Immature natural killer cell (primary cell): ENCODE measurements around the gene NR2F1-AS1. TPM values are rescaled to one million over a fixed set of nuclear protein-coding genes. Genes with fewer than 3 reads are reported as not detected.
A peak's percentile ranks its signal among the peaks of the same experiment; 100 is the strongest.

Experiments used
- DNase-seq, 3 donors: peaks; one replicate each; pipeline ENCODE4 v3.0.0; 2022; ENCODE audit warnings: mixed read lengths in 1 of 3
- H3K27ac Mint-ChIP-seq, 6 donors: one replicate each; pipeline ENCODE4 v1.8.0; 2020; ENCODE audit warnings: mixed read lengths in 6 of 6, mild to moderate bottlenecking in 5 of 6, inconsistent platforms in 4 of 6, moderate library complexity in 3 of 6
- H3K27me3 Mint-ChIP-seq, 3 donors: one replicate each; pipeline ENCODE4 v1.8.0; 2020 to 2021; ENCODE audit warnings: low read depth in 3 of 3, mild to moderate bottlenecking in 3 of 3, mixed read lengths in 3 of 3, moderate library complexity in 3 of 3, inconsistent platforms in 1 of 3
- H3K36me3 Mint-ChIP-seq, 3 donors: one replicate each; pipeline ENCODE4 v1.8.0; 2020; ENCODE audit warnings: mixed read lengths in 3 of 3, inconsistent platforms in 2 of 3, mild to moderate bottlenecking in 2 of 3
- H3K4me1 Mint-ChIP-seq, 2 donors: one replicate each; pipeline ENCODE4 v1.8.0; 2020; ENCODE audit warnings: inconsistent platforms in 2 of 2, mild to moderate bottlenecking in 2 of 2, mixed read lengths in 2 of 2, moderate library complexity in 1 of 2
- H3K4me3 Mint-ChIP-seq, 5 donors: one replicate each; pipeline ENCODE4 v1.8.0; 2020; ENCODE audit warnings: mild to moderate bottlenecking in 5 of 5, mixed read lengths in 5 of 5, inconsistent platforms in 3 of 5, moderate library complexity in 3 of 5
- H3K9me3 Mint-ChIP-seq, 6 donors: one replicate each; pipeline ENCODE4 v1.8.0; 2020; ENCODE audit warnings: mild to moderate bottlenecking in 6 of 6, mixed read lengths in 6 of 6, inconsistent platforms in 4 of 6, moderate library complexity in 3 of 6
- polyA plus RNA-seq, 3 donors: library from polyadenylated mRNA; unstranded; fragments of 300-500 nt; fragmentation: Illumina TruSeq; gene quantifications; one replicate each; pipeline ENCODE4 v1.2.3, GENCODE V29; 2021

The NR2F1-AS1 gene
- not detected for polyA plus RNA-seq

DNA sequence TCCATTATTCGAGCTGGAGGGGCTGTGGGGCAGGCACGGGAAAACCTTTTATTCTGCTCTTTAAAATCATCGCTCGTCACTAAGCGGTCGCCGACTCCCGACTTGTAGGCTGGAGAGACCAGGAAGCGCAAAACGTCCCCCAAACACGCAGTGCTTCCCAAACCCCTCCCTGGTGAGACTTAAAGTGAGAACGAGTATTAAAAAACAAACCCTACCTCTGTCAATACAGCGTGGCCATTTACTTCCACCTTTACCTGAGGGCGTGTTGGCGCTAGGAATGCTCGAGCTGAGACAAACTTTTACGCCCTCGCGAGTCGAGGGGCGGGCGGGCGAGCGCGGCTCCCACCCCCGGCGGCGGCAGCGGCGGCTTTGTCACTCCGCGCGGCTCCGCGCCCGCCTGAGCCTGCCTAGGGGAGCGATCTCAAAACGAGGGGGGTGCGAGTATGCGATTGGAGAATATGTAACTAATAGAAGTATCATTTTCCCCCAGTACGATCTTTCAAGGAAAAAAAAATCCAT is at the start of gene NR2F1-AS1:
TSS of gene NR2F1-AS1 (minus strand) at position 293 of the 519 bp plus-strand sequence.
- H3K4me1 Mint-ChIP-seq, result peaks cover 30 to 36% of the 10 kb centered on the region in 2 donors
- no peak for DNase-seq
- peaks cover 0 to under 1% (median 0%) of the 10 kb centered on the region in 3 donors for H3K36me3 Mint-ChIP-seq
- H3K27ac Mint-ChIP-seq, result peak within 1 kb of the TSS in 1 of 6 donors; percentile 23
- peak within 1 kb of the TSS in 1 of 5 donors; percentile 88 for H3K4me3 Mint-ChIP-seq
- peaks cover 11 to 40% (median 19%) of the 10 kb centered on the region in 3 donors for H3K27me3 Mint-ChIP-seq
- peaks cover 0 to 2% (median 0%) of the 10 kb centered on the region in 6 donors for H3K9me3 Mint-ChIP-seq

DNA sequence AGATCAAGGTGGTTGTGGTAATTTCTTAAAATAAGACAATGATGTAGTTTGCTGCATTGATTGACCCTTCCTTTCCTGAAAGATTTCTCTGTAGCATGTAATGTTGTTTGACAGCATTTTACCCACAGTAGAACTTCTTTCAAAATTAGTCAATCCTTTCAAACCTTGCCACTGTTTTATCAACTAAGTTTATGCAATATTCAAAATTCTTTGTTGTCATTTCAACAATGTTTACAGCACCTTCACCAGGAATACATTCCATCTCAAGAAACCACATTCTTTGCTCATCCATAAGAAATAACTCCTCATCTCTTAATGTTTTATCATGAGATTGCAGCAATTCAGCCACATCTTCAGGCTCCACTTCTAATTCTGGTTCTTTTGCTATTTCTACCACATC is 45.8 kb upstream of the NR2F1-AS1 start:
- H3K4me3 Mint-ChIP-seq, result no peak overlapping the region
- peaks cover 0 to 7% (median 3%) of the 10 kb centered on the region in 3 donors for H3K27me3 Mint-ChIP-seq
- DNase-seq, result no peak
- H3K9me3 Mint-ChIP-seq, result no peaks in the 10 kb centered on the region
- H3K36me3 Mint-ChIP-seq, result peaks cover 6 to 20% (median 7%) of the 10 kb centered on the region in 3 donors
- H3K4me1 Mint-ChIP-seq, result peaks cover 9 to 17% of the 10 kb centered on the region in 2 donors
- H3K27ac Mint-ChIP-seq, result no peak overlapping the region

DNA sequence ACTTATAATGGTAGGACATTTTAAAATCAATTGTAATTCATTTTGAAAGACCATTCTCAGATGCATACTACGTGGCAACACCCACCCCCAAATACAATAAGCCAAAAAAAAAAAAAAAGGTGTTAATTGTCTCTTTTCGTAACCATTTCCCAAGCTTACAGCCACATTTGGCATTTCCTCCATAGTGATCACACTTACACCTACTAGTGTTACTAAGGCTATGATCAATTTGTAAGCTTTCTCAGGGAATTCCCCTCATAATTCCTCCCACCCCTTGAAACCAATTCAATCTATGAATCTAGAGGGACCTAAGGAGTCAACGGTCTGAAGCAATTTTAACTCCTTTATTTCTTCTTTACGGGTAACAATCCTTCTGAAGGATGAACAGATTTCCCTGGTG is 42.1 kb upstream of the NR2F1-AS1 start:
- no peak overlapping the region for H3K4me3 Mint-ChIP-seq
- H3K36me3 Mint-ChIP-seq, result peaks cover 0 to 4% (median 0%) of the 10 kb centered on the region in 3 donors
- H3K27me3 Mint-ChIP-seq, result peaks cover 5 to 18% (median 9%) of the 10 kb centered on the region in 3 donors
- no peaks in the 10 kb centered on the region for H3K9me3 Mint-ChIP-seq
- H3K27ac Mint-ChIP-seq, result peak overlapping the region; percentile 39 to 95 (median 64)
- peak in 2 of 3 donors; percentile 12 to 30 for DNase-seq
- peaks cover 22 to 33% of the 10 kb centered on the region in 2 donors for H3K4me1 Mint-ChIP-seq

DNA sequence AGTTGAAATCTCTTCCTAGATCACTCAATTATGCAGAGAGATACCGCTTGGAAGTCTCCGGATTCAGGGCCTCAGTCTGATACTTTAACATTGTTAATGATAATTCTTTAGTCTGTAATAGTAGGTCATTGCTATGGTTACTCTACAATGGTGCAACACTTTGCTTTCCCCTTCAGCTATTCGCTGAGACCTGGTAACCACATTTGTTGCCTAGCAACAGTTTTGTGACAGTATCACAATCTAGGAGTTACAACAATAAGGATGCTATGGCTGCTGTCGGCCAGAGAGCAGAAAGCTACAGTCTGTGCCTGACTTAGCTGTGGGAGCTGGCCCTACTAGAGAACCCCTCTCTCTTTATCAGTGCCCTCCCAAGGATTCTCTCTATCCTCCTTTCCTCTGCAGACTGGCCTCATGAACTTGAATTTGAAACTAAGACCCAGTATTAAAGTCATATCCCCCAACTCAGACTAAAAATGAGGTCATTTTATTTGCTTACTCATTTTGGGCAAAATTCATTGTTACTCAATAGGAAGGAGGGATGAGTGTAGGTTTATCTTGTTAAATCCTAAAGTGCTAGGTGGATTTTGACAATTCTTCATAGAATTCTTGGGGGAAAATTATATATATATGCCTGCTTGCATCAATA is 41.3 kb upstream of the NR2F1-AS1 start:
- Mint-ChIP-seq H3K4me1 (peaks cover 22 to 33% of the 10 kb centered on the region in 2 donors), H3K27me3 (peaks cover 5 to 18% (median 9%) of the 10 kb centered on the region in 3 donors), H3K9me3 (no peaks in the 10 kb centered on the region), H3K36me3 (peaks cover 0 to 4% (median 0%) of the 10 kb centered on the region in 3 donors), H3K4me3 (peak overlapping the region; percentile 65 to 84 (median 77)), H3K27ac (peak overlapping the region; percentile 56 to 95 (median 82))
- DNase-seq, result peak; percentile 70 to 81 (median 72)

DNA sequence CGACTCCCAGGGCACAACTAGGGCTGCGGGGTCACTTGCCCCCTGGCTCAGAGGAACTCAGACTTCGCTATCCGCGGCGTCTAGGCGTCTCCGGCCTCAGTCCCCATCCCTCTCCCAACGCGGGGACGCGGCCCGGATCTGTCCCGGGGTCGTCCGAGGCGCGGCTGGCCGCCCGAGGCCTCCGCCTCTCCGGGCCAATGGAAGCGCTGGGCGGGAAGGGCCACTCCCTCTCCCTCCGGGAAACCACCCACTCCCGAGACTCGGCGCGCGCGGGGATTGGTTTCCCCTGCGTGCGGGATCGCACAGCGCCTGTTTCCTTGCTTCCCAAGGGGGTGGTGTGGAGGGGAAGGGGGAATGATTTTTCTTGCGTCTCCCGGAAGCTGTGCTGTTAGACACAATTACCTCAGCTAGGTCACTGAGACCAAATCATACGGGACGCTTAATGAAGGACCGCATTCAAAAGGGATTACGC is 40.3 kb upstream of the NR2F1-AS1 start:
- H3K9me3 Mint-ChIP-seq, result no peaks in the 10 kb centered on the region
- H3K4me1 Mint-ChIP-seq, result peaks cover 22 to 33% of the 10 kb centered on the region in 2 donors
- no peaks in the 10 kb centered on the region for H3K36me3 Mint-ChIP-seq
- peak overlapping the region; percentile 56 to 95 (median 88) for H3K27ac Mint-ChIP-seq
- DNase-seq, result peak in 2 of 3 donors; percentile 28 to 35
- peak overlapping the region; percentile 70 to 84 (median 77) for H3K4me3 Mint-ChIP-seq
- H3K27me3 Mint-ChIP-seq, result peaks cover 7 to 18% (median 9%) of the 10 kb centered on the region in 3 donors

DNA sequence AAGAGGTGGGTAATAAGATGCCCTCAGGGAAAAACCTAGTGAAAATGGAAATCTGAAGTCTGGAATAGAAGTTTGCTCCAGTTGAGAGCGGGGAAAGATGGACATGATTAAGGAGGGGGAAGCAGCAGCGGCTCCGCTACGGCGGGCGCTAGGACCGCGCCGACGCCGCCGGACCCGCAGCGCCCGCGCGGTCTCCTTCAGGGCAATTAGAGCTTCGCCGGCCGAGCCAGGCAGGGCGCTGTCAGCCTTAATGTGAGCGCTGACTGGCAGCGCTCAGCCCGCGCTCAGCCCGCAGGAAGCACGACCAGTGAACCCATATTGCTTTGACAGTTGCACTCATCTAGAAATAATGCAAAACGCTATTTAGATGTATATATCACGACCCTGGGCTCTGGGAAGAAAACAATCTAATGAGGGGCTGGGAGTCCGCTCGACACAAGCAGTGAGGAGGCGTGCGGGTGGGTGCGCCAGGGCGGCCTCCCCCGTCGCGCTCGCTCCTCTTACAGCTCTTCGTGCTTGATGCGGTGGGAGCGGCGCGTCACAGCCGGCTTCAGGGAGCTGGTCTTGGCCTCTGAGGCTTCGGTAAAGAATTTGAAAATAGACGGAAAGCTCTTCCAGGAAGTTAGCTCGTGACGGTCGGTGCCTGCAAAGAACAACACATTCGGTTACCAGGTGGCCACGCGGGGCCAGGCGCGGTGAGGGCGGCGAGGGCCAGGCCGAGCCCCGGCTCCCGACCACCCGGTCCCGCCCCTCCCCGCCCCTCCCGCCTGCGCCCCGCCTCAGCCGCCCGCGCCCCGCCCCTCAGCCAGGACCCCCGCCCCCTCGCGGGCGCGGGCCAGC is 39.7 kb upstream of the NR2F1-AS1 start:
- Mint-ChIP-seq H3K27me3 (peaks cover 7 to 20% (median 9%) of the 10 kb centered on the region in 3 donors), H3K9me3 (no peaks in the 10 kb centered on the region)

DNA sequence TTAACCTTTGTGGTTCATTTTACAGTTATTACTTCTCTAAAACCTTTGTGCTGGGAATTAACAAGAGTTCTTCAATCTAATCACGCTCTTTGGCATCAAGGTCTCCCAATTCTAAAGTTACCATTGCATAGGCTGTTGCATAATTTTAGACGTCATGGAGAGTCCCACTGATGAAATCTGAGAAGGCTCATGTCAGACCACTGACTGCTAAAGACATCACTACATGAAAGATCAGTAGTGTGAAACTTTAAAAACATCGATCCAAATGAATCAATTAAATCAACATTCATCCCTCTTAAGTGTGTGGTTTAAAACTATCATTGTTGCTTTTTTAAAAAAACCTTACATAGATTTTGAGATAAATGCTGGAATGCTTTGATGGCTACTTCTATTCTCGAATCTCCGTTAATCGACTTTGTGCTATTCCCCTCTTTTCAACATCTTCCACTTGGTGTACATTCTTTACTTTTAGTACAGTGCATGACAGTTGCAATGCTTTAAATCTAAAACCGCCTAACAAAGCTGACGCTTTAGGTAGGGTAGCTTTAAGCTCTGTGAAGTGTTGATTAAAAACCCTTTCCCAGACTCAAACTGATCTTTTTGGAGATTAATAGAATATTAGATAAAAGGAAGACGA is 35.6 kb upstream of the NR2F1-AS1 start:
- peaks cover 0 to 3% (median 0%) of the 10 kb centered on the region in 6 donors for H3K9me3 Mint-ChIP-seq
- peaks cover 18 to 29% of the 10 kb centered on the region in 2 donors for H3K4me1 Mint-ChIP-seq
- no peak overlapping the region for H3K27ac Mint-ChIP-seq
- H3K27me3 Mint-ChIP-seq, result peaks cover 16 to 36% (median 18%) of the 10 kb centered on the region in 3 donors
- DNase-seq, result no peak
- no peaks in the 10 kb centered on the region for H3K36me3 Mint-ChIP-seq
- H3K4me3 Mint-ChIP-seq, result no peak overlapping the region

More for the DNA sequence above, 39.7 kb upstream of the NR2F1-AS1 start:
- DNase-seq, result peak; percentile 61 to 70 (median 64)
- Mint-ChIP-seq H3K4me1 (peaks cover 22 to 33% of the 10 kb centered on the region in 2 donors), H3K27ac (peak overlapping the region; percentile 86 to 97 (median 90)), H3K36me3 (no peaks in the 10 kb centered on the region), H3K4me3 (peak overlapping the region; percentile 92 to 98 (median 93))

DNA sequence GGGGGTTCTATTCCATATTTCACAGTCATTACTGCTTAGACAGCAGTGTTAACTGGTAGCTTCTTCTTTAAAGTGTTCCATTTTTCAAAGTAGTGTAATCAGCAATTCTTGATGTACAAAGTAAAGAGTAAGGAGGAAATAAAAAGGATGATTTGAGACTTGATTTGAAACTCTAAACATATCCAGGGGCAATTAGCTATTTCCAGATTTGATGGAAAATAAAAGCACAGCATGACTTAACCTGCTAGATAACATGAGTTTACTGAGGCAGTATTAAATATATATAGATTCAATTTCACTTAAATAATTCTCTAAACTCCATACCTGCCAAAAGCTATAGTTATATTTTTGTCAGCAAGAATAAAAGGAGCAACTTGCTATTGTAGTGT is 31.8 kb upstream of the NR2F1-AS1 start:
- Mint-ChIP-seq H3K27ac (no peak overlapping the region), H3K9me3 (peaks cover 0 to 6% (median 2%) of the 10 kb centered on the region in 6 donors), H3K36me3 (no peaks in the 10 kb centered on the region)

DNA sequence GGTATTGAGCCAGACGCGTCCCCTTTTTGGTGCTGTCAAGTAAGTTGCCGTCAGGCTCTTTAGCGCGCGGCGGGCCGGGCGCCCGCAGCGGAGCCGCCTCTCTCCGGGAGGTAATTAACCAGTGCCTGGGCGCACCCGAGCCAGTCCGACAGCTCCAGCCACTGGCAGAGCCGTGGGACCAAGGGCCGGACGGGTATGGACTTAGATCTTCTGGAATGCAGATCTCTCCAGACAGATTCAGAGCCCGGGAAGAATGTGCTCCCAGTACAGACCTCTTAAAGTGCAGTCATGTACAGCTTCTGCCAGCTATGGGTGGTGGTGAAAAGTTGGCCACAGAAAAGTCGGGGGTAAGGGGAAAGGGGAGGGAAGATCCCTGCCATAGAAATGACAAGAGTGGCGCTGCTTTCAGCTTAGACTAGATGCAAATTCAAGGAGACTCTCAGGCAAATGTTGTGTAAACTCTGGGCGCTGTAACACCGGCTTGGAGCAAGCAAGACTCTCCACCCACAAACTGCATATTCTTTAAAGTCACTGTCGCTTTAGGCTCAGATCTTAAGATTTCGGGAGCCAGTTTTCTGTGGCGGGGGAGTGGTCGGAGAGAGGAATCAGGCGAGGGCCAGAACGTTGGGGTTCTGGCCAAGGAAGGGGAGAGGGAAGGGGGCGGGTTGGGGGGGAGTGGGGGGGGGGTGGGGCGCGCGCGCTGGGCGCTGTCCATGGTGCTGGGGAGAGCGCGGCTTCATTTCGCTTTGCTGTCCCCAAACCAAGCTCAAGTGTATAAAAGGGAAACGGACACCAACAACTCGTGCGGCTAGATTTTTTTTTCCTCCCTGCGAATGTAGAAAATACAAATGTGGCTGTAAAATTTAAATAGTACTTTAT is 31.2 kb upstream of the NR2F1-AS1 start:
- Mint-ChIP-seq H3K27me3 (peaks cover 32 to 60% (median 45%) of the 10 kb centered on the region in 3 donors), H3K4me3 (peak overlapping the region in 1 of 5 donors; percentile 25), H3K9me3 (peaks cover 0 to 6% (median 2%) of the 10 kb centered on the region in 6 donors), H3K36me3 (no peaks in the 10 kb centered on the region), H3K4me1 (peaks cover 15 to 24% of the 10 kb centered on the region in 2 donors), H3K27ac (no peak overlapping the region)
- peak in 2 of 3 donors; percentile 31 to 35 for DNase-seq

More for the DNA sequence above, 31.8 kb upstream of the NR2F1-AS1 start:
- no peak for DNase-seq
- Mint-ChIP-seq H3K4me3 (no peak overlapping the region), H3K27me3 (peaks cover 29 to 56% (median 40%) of the 10 kb centered on the region in 3 donors), H3K4me1 (peaks cover 9 to 20% of the 10 kb centered on the region in 2 donors)

DNA sequence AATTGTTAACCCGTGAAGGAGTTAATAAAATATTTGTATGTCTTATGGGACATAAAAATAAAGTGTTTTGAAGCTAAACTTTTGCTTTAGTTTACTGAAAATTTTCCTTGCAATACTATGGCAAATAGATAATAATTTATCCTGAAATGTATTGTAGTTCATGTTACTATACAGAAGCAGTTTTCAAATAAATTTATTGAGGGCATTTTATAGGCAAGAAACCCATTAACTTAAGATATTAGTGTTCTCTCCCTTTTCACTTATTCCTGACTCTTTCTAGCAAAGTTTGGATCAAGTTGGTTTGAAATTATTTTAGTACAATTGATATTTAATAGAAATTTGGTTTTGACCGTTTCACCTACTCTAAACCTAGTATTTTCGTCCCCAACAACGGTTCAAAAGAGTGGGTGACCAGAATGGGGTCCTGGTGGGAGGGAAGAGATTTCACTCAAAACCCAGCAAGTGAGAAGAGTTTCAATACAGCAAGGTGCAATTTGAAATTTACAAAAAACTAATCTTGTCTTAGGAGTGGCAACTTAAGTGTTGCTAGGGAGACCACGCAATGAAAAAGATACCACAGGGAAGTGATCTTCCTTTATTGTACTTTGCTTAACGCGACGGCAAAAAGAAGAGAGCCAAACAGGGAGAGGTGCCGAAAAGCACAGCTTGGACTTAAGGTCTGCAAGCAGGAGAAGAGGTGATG is 30.4 kb upstream of the NR2F1-AS1 start:
- Mint-ChIP-seq H3K36me3 (no peaks in the 10 kb centered on the region), H3K27ac (no peak overlapping the region), H3K27me3 (peaks cover 32 to 64% (median 44%) of the 10 kb centered on the region in 3 donors), H3K4me1 (peaks cover 15 to 24% of the 10 kb centered on the region in 2 donors), H3K9me3 (peaks cover 0 to 6% (median 2%) of the 10 kb centered on the region in 6 donors), H3K4me3 (peak overlapping the region in 1 of 5 donors; percentile 25)
- no peak for DNase-seq

DNA sequence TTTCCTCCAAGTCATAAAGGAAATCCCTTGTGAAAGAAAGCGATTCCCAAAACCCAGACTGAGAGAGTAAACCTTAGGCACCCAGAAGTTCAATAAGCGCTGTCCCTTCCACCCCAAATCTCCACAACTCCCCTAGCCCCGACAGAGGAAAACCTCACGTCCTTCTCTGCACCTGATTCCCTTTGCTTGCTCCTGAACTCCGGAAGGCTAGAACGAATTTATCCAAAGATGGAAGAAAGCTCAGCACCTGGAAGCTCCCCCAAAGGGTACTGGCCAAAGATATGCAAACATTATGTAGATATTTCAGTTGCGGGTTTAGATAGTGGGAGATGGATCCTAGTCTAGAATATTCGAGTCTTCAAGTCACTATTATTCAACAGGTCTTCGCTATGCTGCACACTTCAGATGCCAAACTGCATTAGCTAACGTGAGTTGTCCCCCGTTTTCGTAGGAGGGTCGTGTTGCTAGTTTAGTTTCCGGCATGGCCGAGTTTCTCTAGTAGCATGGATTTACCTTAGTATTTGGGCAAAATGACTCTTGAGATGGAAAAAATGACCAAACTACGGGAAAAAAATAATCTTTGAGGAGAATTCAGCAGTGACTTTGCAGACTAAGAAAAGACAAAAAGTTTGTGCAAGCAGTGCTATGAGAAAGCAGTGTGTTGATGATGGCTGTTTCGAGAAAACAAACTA is 29.7 kb upstream of the NR2F1-AS1 start:
- DNase-seq, result no peak
- Mint-ChIP-seq H3K4me1 (peaks cover 15 to 24% of the 10 kb centered on the region in 2 donors), H3K9me3 (peaks cover 0 to 6% (median 2%) of the 10 kb centered on the region in 6 donors), H3K36me3 (no peaks in the 10 kb centered on the region), H3K27me3 (peaks cover 35 to 70% (median 46%) of the 10 kb centered on the region in 3 donors), H3K4me3 (no peak overlapping the region), H3K27ac (no peak overlapping the region)
